Articular chondrocyte of knee joint (primary cell): ENCODE measurements around the gene PLCD4. TPM values are rescaled to one million over a fixed set of nuclear protein-coding genes. Genes with fewer than 3 reads are reported as not detected.

Experiments
- small RNA-seq: library from RNA; depleted of rRNA; stranded (forward); fragments of <200 nt; gene quantifications from one replicate; pipeline ENCODE3, GENCODE V24; 2012
- total RNA-seq: library from RNA; depleted of rRNA; stranded (reverse); fragments of >200 nt; gene quantifications from 2 replicates; pipeline ENCODE4 v1.2.3, GENCODE V29; 2012

PLCD4 gene
- total RNA-seq, result 14.0 and 14.2 TPM in 2 replicates

DNA sequence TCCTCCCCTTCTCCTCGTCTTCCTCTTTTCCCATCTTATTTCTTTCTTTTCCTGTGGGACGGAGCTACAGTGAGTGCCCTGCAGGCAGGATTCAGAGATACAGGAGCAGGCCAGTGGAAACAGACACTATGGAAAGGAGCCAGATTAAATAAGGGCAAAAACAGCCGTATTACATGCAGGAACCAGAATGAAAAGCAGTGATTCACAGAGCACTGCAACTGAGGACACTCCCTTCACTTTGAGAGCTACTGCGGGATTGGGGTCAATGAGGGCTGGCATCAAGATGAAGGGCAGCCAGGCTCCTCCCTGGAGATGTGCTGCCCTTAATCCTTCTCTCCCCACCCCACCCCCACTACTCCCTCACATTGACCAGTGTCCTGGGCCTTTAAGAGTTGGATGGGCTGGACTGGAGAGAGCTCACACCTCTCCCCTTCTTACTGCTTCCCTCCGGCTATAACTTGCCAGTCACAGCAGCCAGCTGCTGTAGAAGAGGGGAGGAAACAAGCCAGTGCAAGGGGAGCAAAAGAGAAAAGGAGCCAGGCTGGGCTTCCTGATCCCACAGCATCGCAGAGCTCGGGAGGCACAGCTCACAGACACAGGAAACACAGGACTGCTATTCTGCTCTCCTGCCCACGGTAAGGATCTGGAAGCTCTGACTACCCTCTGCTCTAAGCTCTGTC, at the start of gene PLCD4:
Gene PLCD4, plus strand, starts transcription at position 464 of the 680 bp plus-strand sequence. CDS start 7,841 bp downstream, outside the sequence.

GRCh38 chr2:218568190-218569037, 39.3 kb upstream of the PLCD4 start, which contains the start of the genes CNOT9 and USP37:
TSS of gene CNOT9 (plus strand) at chr2:218568839. CDS start at chr2:218568955, 116 bp downstream.
TSS of gene USP37 (minus strand) at chr2:218568351. CDS start at chr2:218558653, 9,698 bp downstream.

DNA sequence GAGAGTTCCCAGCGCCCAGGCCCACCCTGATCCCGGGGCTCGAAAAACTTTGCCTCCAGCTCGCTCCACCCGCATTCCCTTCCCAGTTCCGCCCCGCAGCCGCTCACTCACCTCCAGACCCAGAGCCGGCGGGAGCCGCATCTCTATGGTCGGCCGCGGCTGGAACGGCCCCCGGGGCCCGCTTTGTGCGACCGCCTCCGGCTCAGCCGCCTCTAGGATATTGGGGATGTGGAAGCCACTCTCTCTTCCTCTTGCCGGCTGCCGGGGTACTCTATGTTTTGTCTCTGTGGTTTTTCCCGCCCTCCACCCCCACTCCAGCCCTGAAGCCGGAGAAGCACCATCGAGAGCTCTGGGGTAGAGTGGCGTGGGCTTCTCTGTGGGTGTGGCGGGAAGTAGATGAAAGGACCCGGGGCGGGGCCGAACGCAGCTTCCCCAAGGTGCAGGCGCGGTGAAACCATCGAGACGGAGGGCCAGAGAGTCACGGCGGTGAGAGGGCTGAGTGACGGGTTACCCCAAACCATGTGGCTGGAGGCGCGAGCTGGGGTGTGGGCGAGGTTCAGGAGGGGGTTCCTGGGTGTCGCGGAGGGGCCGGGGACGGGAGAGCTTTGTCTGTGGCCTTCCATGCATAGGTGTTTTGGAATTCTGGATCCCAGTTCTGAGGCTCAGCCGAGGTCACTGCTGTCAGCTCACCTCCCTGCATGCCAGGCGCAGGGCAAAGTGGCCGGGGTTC, 51.7 kb downstream of the PLCD4 start, which contains the start of the genes BCS1L and ZNF142:
Gene BCS1L, plus strand, starts transcription at position 426 of the 730 bp plus-strand sequence. CDS start 1,305 bp downstream, outside the sequence.
Gene ZNF142, minus strand, starts transcription at position 366 of the 730 bp plus-strand sequence. CDS start 3,194 bp downstream, outside the sequence.

DNA sequence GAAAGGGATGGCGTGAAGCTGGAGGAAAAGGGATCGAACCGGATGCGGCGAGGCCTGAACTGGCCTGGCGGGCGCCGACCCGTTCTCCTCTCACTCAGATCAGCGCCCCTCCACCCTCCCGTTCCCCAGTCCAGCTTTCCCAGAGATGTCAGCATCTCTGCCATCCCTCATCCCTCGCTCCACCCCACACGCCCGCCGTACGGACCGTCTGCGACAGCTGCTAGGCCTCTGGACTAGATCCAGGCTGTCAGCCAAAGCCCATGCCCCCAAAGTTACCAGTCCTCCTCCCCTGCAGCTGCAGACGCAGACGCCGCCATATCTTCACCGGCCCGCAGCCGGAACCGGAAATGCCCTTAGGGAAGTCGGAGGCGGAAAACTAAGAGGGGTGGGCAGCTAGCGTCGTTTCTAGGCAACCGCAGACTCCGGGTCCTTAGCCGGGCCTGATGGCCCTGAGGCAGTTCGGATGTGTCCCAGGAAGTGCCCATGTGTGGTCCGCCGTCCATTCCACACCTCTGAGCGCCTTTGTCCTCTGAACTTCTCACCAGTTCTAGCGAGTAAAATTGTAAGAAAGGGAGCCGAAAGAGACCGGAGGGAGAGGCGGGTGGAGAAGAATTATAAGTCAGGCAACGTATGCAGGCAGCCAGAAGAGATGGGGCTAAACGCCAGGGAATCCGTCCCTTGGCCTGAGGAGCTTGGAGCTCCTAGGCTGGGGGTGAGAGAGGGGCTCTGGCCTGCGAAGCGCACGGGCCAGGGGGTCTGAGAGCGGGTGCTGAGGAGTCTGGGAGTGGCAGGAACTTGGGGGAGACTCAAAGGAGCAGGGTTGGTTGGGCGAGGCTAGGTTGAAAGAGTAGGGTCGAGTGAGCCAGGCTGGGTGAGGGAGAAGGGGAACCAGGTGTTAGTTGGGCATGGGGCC, 64.2 kb downstream of the PLCD4 start, which contains the start of the genes RNF25 and STK36:
Gene RNF25, minus strand, starts transcription at position 349 of the 913 bp plus-strand sequence. Its CDS starts 32 bp downstream, at position 317.
Gene STK36, plus strand, starts transcription at position 433 of the 913 bp plus-strand sequence. CDS start 744 bp downstream, outside the sequence.

Small RNA genes lying within 50 kb of the gene (small RNA-seq; reads per million reads assigned to genes)
- not detected for gene RNU6-136P

Other genes with a start within 250 kb of the PLCD4 start
- gene SLC11A1, start 225.6 kb upstream of the PLCD4 start, total RNA-seq, result 0.32 and 1.3 TPM in 2 replicates
- gene CTDSP1, start 208.0 kb upstream of the PLCD4 start, total RNA-seq, result 59.2 and 69.6 TPM in 2 replicates
- under 0.01 TPM in 2 replicates for gene VIL1, start 188.8 kb upstream of the PLCD4 start, total RNA-seq
- 14.8 and 15.6 TPM in 2 replicates for gene USP37, start 39.5 kb upstream of the PLCD4 start, total RNA-seq
- gene CNOT9, start 39.1 kb upstream of the PLCD4 start, total RNA-seq, result 61.5 and 71.0 TPM in 2 replicates
- gene ZNF142, start 51.7 kb downstream of the PLCD4 start, total RNA-seq, result 13.4 and 15.5 TPM in 2 replicates
- 23.1 and 26.0 TPM in 2 replicates for gene BCS1L, start 51.8 kb downstream of the PLCD4 start, total RNA-seq
- gene RNF25, start 64.1 kb downstream of the PLCD4 start, total RNA-seq, result 27.6 and 29.6 TPM in 2 replicates
- gene STK36, start 64.2 kb downstream of the PLCD4 start, total RNA-seq, result 24.1 and 25.5 TPM in 2 replicates
- 14.1 and 22.7 TPM in 2 replicates for gene TTLL4, start 102.9 kb downstream of the PLCD4 start, total RNA-seq
- 54.0 and 59.7 TPM in 2 replicates for gene CYP27A1, start 174.2 kb downstream of the PLCD4 start, total RNA-seq
- 0.11 and 0.39 TPM in 2 replicates for gene PRKAG3, start 223.9 kb downstream of the PLCD4 start, total RNA-seq